KMS-11 (cell line): ENCODE measurements around the gene SLC30A1.

Experiments
- H2AFZ ChIP-seq: fragments of 200-600 bp; sonication (generic); 2 replicates; pipeline ENCODE4 v1.6.1; 2016; ENCODE audit warnings: antibody characterized with exemption, mixed run types, low read depth
- H3K27ac ChIP-seq: fragments of 200-600 bp; sonication (generic); 2 replicates; pipeline ENCODE4 v1.6.1; 2016; ENCODE audit warnings: mild to moderate bottlenecking, mixed run types
- H3K27me3 ChIP-seq: fragments of 200-600 bp; sonication (generic); 2 replicates; pipeline ENCODE4 v1.6.1; 2017; ENCODE audit warnings: mild to moderate bottlenecking, low read depth, mixed run types, moderate library complexity; ENCODE audit not compliant: insufficient read depth
- H3K36me3 ChIP-seq: fragments of 200-600 bp; sonication (generic); 2 replicates; pipeline ENCODE4 v1.6.1; 2017; ENCODE audit warnings: mild to moderate bottlenecking, mixed run types; ENCODE audit not compliant: insufficient read depth
- H3K4me1 ChIP-seq: fragments of 200-600 bp; sonication (generic); 2 replicates; pipeline ENCODE4 v1.6.1; 2016; ENCODE audit warnings: mild to moderate bottlenecking, low read depth, mixed run types; ENCODE audit not compliant: poor library complexity, severe bottlenecking
- H3K4me2 ChIP-seq: fragments of 200-600 bp; sonication (generic); 2 replicates; pipeline ENCODE4 v1.7.0; 2016; ENCODE audit warnings: mild to moderate bottlenecking, mixed run types
- H3K4me3 ChIP-seq: fragments of 200-600 bp; sonication (generic); IDR thresholded peaks from 2 replicates; pipeline ENCODE4 v1.6.1; 2017; ENCODE audit warnings: low read depth, low read length, mixed read lengths; ENCODE audit not compliant: insufficient read depth
- H3K79me2 ChIP-seq: fragments of 200-600 bp; sonication (generic); 2 replicates; pipeline ENCODE4 v1.6.1; 2016; ENCODE audit warnings: low read depth, mixed run types; ENCODE audit not compliant: insufficient read depth
- H3K9ac ChIP-seq: fragments of 200-600 bp; sonication (generic); 2 replicates; pipeline ENCODE4 v1.6.1; 2016; ENCODE audit warnings: mild to moderate bottlenecking, mixed run types
- H4K20me1 ChIP-seq: fragments of 200-600 bp; sonication (generic); 2 replicates; pipeline ENCODE4 v1.6.1; 2016; ENCODE audit warnings: mild to moderate bottlenecking, mixed run types; ENCODE audit not compliant: insufficient read depth
- TF ChIP-seq, protein P1 (sequence below): fragments of 200-600 bp; sonication (generic); conservative IDR thresholded peaks from 2 replicates; pipeline ENCODE4 v1.6.1; 2017; ENCODE audit warnings: low read depth, mild to moderate bottlenecking, antibody characterized with exemption, low read length, moderate library complexity, mixed read lengths

The SLC30A1 gene

DNA sequence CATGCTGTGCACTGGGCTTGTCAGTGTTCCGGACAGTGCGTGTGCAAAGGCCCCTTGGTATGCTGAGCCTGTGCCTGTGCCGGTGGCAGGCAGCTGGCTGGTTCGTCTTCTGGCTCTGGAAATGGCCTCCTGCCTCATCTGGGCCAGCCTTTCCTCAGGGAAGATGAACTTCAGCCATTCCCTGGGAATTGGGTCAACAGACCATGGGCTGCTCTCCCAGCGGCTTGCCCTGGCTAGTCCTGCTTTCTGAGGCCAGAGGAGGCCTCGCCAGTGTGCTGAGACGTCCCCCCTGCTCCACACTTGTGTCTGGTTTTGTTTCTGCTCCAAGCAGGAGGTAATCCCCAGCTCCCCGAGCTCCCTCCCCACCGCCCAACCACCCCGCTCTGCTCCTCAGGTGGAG, 54.4 kb downstream of the SLC30A1 start:
- no peak overlapping the region for H2AFZ ChIP-seq
- H3K79me2 ChIP-seq = no peaks in the 10 kb centered on the region
- no peak overlapping the region for H3K27ac ChIP-seq
- no peak overlapping the region for H3K4me2 ChIP-seq
- no peaks in the 10 kb centered on the region for H4K20me1 ChIP-seq
- H3K9ac ChIP-seq = no peak overlapping the region
- TF ChIP-seq, protein P1, sequence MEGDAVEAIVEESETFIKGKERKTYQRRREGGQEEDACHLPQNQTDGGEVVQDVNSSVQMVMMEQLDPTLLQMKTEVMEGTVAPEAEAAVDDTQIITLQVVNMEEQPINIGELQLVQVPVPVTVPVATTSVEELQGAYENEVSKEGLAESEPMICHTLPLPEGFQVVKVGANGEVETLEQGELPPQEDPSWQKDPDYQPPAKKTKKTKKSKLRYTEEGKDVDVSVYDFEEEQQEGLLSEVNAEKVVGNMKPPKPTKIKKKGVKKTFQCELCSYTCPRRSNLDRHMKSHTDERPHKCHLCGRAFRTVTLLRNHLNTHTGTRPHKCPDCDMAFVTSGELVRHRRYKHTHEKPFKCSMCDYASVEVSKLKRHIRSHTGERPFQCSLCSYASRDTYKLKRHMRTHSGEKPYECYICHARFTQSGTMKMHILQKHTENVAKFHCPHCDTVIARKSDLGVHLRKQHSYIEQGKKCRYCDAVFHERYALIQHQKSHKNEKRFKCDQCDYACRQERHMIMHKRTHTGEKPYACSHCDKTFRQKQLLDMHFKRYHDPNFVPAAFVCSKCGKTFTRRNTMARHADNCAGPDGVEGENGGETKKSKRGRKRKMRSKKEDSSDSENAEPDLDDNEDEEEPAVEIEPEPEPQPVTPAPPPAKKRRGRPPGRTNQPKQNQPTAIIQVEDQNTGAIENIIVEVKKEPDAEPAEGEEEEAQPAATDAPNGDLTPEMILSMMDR = no peak
- no peaks in the 10 kb centered on the region for H3K27me3 ChIP-seq
- H3K4me3 ChIP-seq = no peak overlapping the region
- no peaks in the 10 kb centered on the region for H3K36me3 ChIP-seq
- H3K4me1 ChIP-seq = peaks cover 26% of the 10 kb centered on the region

DNA sequence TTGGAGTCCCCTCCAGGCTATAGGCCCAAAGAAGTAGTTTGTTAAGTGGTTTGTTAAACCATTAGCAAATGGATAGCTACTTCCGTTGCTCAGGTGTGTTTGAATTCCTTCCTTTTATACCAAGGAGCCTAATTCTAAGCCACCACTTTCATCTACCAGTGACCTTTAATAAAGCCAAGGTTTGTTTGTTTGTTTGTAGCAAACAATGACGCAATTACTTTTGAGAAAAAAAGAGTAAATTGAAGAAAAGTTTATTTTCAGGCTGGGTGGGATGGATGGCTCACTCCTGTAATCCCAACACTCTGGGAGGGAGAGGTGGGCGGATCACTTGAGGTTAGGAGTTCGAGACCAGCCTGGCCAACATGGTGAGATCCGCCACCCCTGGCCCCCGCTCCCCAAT, 56.2 kb downstream of the SLC30A1 start:
- H3K79me2 ChIP-seq = no peaks in the 10 kb centered on the region
- H3K4me1 ChIP-seq = peaks cover 26% of the 10 kb centered on the region
- no peaks in the 10 kb centered on the region for H3K36me3 ChIP-seq
- H3K9ac ChIP-seq = no peak overlapping the region
- TF ChIP-seq, protein P1 = no peak
- H3K27me3 ChIP-seq = no peaks in the 10 kb centered on the region
- no peak overlapping the region for H3K4me2 ChIP-seq
- H3K4me3 ChIP-seq = no peak overlapping the region
- H2AFZ ChIP-seq = no peak overlapping the region
- H3K27ac ChIP-seq = no peak overlapping the region
- no peaks in the 10 kb centered on the region for H4K20me1 ChIP-seq
